ENCODE measurements around the gene MPC1.
"Not testable (repeated sequence)": the region's sequence is repeated elsewhere in the genome, so short reads cannot be mapped to it uniquely, and the experiment has no call there.

The MPC1 gene

GRCh38 chr6:166406197-166406596 is 23.5 kb upstream of the MPC1 start:
- DNase-seq (ENCODE audit: low spot score): no peak

GRCh38 chr6:166405386-166405785 is 22.6 kb upstream of the MPC1 start:
- DNase-seq (ENCODE audit: low spot score): no peak

GRCh38 chr6:166402582-166403277 is 20.0 kb upstream of the MPC1 start:
- DNase-seq (ENCODE audit: low spot score): peak; percentile 17

GRCh38 chr6:166400649-166401250 is 18.0 kb upstream of the MPC1 start:
- DNase-seq (ENCODE audit: low spot score): peak; percentile 75

- DNase-seq (ENCODE audit: low spot score): no peak
These were observed 17.4 kb upstream of the MPC1 start for GRCh38 chr6:166400181-166400580.

GRCh38 chr6:166398348-166398747 is 15.6 kb upstream of the MPC1 start:
- DNase-seq (ENCODE audit: low spot score): peak; percentile 8

- DNase-seq (ENCODE audit: low spot score): peak; percentile 10
These were observed 15.1 kb upstream of the MPC1 start for GRCh38 chr6:166397849-166398248.

GRCh38 chr6:166395778-166396177 is 13.0 kb upstream of the MPC1 start:
- DNase-seq (ENCODE audit: low spot score): no peak

GRCh38 chr6:166395351-166395750 is 12.6 kb upstream of the MPC1 start:
- no peak for DNase-seq (ENCODE audit: low spot score)

- DNase-seq (ENCODE audit: low spot score): no peak
These were observed 11.5 kb upstream of the MPC1 start for GRCh38 chr6:166394036-166394892.

GRCh38 chr6:166393535-166393823 is 10.7 kb upstream of the MPC1 start:
- DNase-seq (ENCODE audit: low spot score): no peak

- DNase-seq (ENCODE audit: low spot score): not testable (repeated sequence)
These were observed 10.2 kb upstream of the MPC1 start for GRCh38 chr6:166392755-166393534.

GRCh38 chr6:166389119-166389518 is 6.4 kb upstream of the MPC1 start:
- DNase-seq (ENCODE audit: low spot score): no peak

GRCh38 chr6:166388290-166389004 is 5.7 kb upstream of the MPC1 start:
- DNase-seq (ENCODE audit: low spot score): no peak

- DNase-seq (ENCODE audit: low spot score): no peak
These were observed 5.0 kb upstream of the MPC1 start for GRCh38 chr6:166387642-166388289.

- DNase-seq (ENCODE audit: low spot score): not testable (repeated sequence)
These were observed 4.4 kb upstream of the MPC1 start for GRCh38 chr6:166387098-166387497.

- DNase-seq (ENCODE audit: low spot score): no peak
These were observed 3.4 kb upstream of the MPC1 start for GRCh38 chr6:166386111-166386510.

- DNase-seq (ENCODE audit: low spot score): not testable (repeated sequence)
These were observed 1.1 kb upstream of the MPC1 start for GRCh38 chr6:166383802-166384363.

GRCh38 chr6:166382500-166382932 is 224 bp downstream of the MPC1 start:
- no peak for DNase-seq (ENCODE audit: low spot score)

GRCh38 chr6:166381733-166382499 is 824 bp downstream of the MPC1 start:
- peak; percentile 81 for DNase-seq (ENCODE audit: low spot score)

Data from ecto neural progenitor cell (in vitro differentiated cells).